ENCODE results near the gene SRBD1. TPM values are rescaled to one million over a fixed set of nuclear protein-coding genes. Genes with fewer than 3 reads are reported as not detected.

The SRBD1 gene
- total RNA-seq, 4 donors from 2014 or later = 9.0 to 22.0 (median 13.0) TPM

- peaks cover 0 to 11% (median 2%) of the 10 kb centered on the region in 4 donors for H3K4me1 ChIP-seq
- no peak overlapping the region for H3K4me3 ChIP-seq
- no peaks in the 10 kb centered on the region for H3K9me3 ChIP-seq
- no peaks in the 10 kb centered on the region for H3K36me3 ChIP-seq
- DNase-seq (ENCODE audit: extremely low spot score) = no peak
- H3K27me3 ChIP-seq = no peaks in the 10 kb centered on the region
- 31% methylated on average over 5 of the region's 5 CpGs for WGBS
- H3K27ac ChIP-seq (replicated peaks in 1 of 4) = no peak overlapping the region
- intact Hi-C loops (cut with DNase I) = no loop called here
- TF ChIP-seq EP300 (IDR thresholded peaks at IDR 0.05) = no peak
- peak; percentile 62 to 81 (median 66) for TF ChIP-seq CTCF (IDR thresholded peaks at IDR 0.05)
- TF ChIP-seq POLR2A (IDR thresholded peaks at IDR 0.05; ENCODE audit: low read depth) = no peak
Measured at GRCh38 chr2:45585267-45585861, 25.7 kb downstream of the SRBD1 start.

- Histone ChIP-seq H3K27ac (replicated peaks in 1 of 4) (no peak overlapping the region), H3K4me3 (no peak overlapping the region), H3K27me3 (no peaks in the 10 kb centered on the region), H3K9me3 (no peaks in the 10 kb centered on the region), H3K4me1 (peaks cover 0 to 11% (median 2%) of the 10 kb centered on the region in 4 donors), H3K36me3 (no peaks in the 10 kb centered on the region)
- DNase-seq (ENCODE audit: extremely low spot score) = no peak
- 75% methylated on average over 2 of the region's 2 CpGs for WGBS
- intact Hi-C loops (cut with DNase I) = no loop called here
- TF ChIP-seq POLR2A (IDR thresholded peaks at IDR 0.05; ENCODE audit: low read depth) = no peak
- TF ChIP-seq POLR2AphosphoS5 (IDR thresholded peaks at IDR 0.05) = no peak
- TF ChIP-seq EP300 (IDR thresholded peaks at IDR 0.05) = no peak
- no peak for TF ChIP-seq CTCF (IDR thresholded peaks at IDR 0.05)
Measured at GRCh38 chr2:45583977-45584376, 27.1 kb downstream of the SRBD1 start.

GRCh38 chr2:45582522-45582921 is 28.5 kb downstream of the SRBD1 start:
- DNase-seq (ENCODE audit: extremely low spot score) = no peak
- Histone ChIP-seq H3K27ac (replicated peaks in 1 of 4) (no peak overlapping the region), H3K36me3 (no peaks in the 10 kb centered on the region), H3K4me1 (peaks cover 0 to 11% (median 2%) of the 10 kb centered on the region in 4 donors), H3K9me3 (no peaks in the 10 kb centered on the region), H3K4me3 (no peak overlapping the region), H3K27me3 (no peaks in the 10 kb centered on the region)
- intact Hi-C loops (cut with DNase I) = no loop called here
- 83% methylated on average over 1 of the region's 1 CpG for WGBS
- no peak for TF ChIP-seq CTCF (IDR thresholded peaks at IDR 0.05)
- TF ChIP-seq POLR2AphosphoS5 (IDR thresholded peaks at IDR 0.05) = no peak
- no peak for TF ChIP-seq POLR2A (IDR thresholded peaks at IDR 0.05; ENCODE audit: low read depth)
- no peak for TF ChIP-seq EP300 (IDR thresholded peaks at IDR 0.05)

- no peak for DNase-seq (ENCODE audit: extremely low spot score)
Measured at GRCh38 chr2:45578056-45578843, 32.8 kb downstream of the SRBD1 start.

More at GRCh38 chr2:45578056-45578843, 32.8 kb downstream of the SRBD1 start:
- H3K27ac ChIP-seq (replicated peaks in 1 of 4) = no peak overlapping the region
- H3K36me3 ChIP-seq = peaks cover 0 to 17% (median 0%) of the 10 kb centered on the region in 4 donors
- H3K4me3 ChIP-seq = no peak overlapping the region
- TF ChIP-seq POLR2A (IDR thresholded peaks at IDR 0.05; ENCODE audit: low read depth) = no peak
- TF ChIP-seq EP300 (IDR thresholded peaks at IDR 0.05) = no peak
- no peak for TF ChIP-seq CTCF (IDR thresholded peaks at IDR 0.05)
- no peak for TF ChIP-seq POLR2AphosphoS5 (IDR thresholded peaks at IDR 0.05)
- H3K4me1 ChIP-seq = no peaks in the 10 kb centered on the region
- intact Hi-C loops (cut with DNase I) = no loop called here
- WGBS = 82% methylated on average over 5 of the region's 5 CpGs
- H3K9me3 ChIP-seq = no peaks in the 10 kb centered on the region
- H3K27me3 ChIP-seq = no peaks in the 10 kb centered on the region

Measured in esophagus muscularis mucosa (tissue), 4 donors.